ENCODE results near the gene LRRC4B. TPM values are rescaled to one million over a fixed set of nuclear protein-coding genes. Genes with fewer than 3 reads are reported as not detected.

The LRRC4B gene
- total and polyA plus RNA-seq, 2 donors from 2014 or later = 1.2 to 2.6 TPM

DNA sequence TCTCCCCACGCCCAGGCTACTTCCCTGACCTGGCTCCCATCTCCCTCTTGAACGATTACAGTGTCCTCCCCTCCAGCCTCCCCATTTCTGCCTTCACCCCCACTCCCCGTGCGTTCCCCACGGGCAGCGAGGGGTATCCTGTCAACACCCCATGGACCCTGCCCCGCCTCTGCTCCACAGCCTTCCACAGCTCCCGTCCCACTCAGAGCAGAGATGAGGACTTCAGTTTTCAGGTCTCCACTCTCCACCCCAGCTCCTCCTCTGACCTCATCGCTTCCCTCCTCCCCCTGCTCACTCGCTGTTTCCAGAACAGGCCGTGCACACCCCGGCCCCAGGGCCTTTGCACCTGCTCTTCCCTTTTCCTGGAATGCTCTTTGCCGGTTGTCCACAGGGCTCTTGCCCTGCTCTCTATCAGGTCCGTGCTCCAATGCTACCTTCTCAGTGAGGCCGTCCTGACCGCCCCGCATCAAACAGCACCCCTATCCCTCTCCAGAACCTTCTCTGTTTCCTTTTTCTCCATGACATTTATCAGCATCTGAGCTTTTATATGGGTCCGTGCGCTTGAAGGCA is 15.0 kb downstream of the LRRC4B start:
- DNase-seq = peak in 1 of 5 donors; percentile 40

DNA sequence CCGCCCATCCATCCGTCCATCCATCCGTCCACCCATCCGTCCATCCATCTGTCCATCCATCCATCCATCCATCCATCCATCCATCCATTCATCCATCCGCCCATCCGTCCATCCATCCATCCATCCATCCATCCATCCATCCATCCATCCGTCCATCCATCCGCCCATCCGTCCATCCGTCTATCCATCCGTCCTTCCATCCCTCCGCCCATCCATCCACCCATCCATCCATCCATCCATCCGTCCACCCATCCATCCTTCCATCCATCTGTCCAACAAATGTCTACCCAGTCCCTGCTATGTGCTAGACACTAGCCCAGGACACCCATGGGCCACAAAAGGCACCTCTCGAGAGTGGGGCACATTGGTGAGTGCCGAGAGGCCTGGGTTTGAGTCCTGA is 15.7 kb downstream of the LRRC4B start:
- no peaks in the 10 kb centered on the region for H3K9me3 ChIP-seq (ENCODE audit: control insufficient read depth in 2 of 3, insufficient read depth in 1 of 3, low read length in 3 of 3)
- TF ChIP-seq, protein P1, sequence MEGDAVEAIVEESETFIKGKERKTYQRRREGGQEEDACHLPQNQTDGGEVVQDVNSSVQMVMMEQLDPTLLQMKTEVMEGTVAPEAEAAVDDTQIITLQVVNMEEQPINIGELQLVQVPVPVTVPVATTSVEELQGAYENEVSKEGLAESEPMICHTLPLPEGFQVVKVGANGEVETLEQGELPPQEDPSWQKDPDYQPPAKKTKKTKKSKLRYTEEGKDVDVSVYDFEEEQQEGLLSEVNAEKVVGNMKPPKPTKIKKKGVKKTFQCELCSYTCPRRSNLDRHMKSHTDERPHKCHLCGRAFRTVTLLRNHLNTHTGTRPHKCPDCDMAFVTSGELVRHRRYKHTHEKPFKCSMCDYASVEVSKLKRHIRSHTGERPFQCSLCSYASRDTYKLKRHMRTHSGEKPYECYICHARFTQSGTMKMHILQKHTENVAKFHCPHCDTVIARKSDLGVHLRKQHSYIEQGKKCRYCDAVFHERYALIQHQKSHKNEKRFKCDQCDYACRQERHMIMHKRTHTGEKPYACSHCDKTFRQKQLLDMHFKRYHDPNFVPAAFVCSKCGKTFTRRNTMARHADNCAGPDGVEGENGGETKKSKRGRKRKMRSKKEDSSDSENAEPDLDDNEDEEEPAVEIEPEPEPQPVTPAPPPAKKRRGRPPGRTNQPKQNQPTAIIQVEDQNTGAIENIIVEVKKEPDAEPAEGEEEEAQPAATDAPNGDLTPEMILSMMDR (IDR thresholded peaks at IDR 0.05; ENCODE audit: borderline replicate concordance, extremely low read depth, insufficient read depth) = no peak
- peak in 1 of 5 donors; percentile 30 for DNase-seq
- no peak overlapping the region for H3K4me3 ChIP-seq (ENCODE audit: low read length in 3 of 3)
- intact Hi-C loops (cut with DNase I) = no loop called here
- H3K27me3 ChIP-seq (ENCODE audit: control insufficient read depth, insufficient read depth, low read length) = no peaks in the 10 kb centered on the region
- H3K9ac ChIP-seq (ENCODE audit: low read length in 3 of 3) = no peak overlapping the region
- H3K36me3 ChIP-seq (ENCODE audit: control insufficient read depth in 2 of 3, insufficient read depth in 3 of 3, low read length in 3 of 3) = no peaks in the 10 kb centered on the region
- peaks cover 0 to 4% (median 0%) of the 10 kb centered on the region in 3 donors for H3K4me1 ChIP-seq (ENCODE audit: control insufficient read depth in 2 of 3, insufficient read depth in 2 of 3, low read depth in 1 of 3, low read length in 3 of 3)
- no peak for FAIRE-seq
- H3K27ac ChIP-seq (ENCODE audit: low read depth in 2 of 2, low read length in 2 of 2) = no peak overlapping the region

More for the DNA sequence above, 15.0 kb downstream of the LRRC4B start:
- no peak for FAIRE-seq
- H3K9ac ChIP-seq (ENCODE audit: low read length in 3 of 3) = no peak overlapping the region
- no peaks in the 10 kb centered on the region for H3K36me3 ChIP-seq (ENCODE audit: control insufficient read depth in 2 of 3, insufficient read depth in 3 of 3, low read length in 3 of 3)
- no peaks in the 10 kb centered on the region for H3K27me3 ChIP-seq (ENCODE audit: control insufficient read depth, insufficient read depth, low read length)
- no peaks in the 10 kb centered on the region for H3K9me3 ChIP-seq (ENCODE audit: control insufficient read depth in 2 of 3, insufficient read depth in 1 of 3, low read length in 3 of 3)
- no peak overlapping the region for H3K4me3 ChIP-seq (ENCODE audit: low read length in 3 of 3)
- intact Hi-C loops (cut with DNase I) = no loop called here
- TF ChIP-seq, protein P1 (IDR thresholded peaks at IDR 0.05; ENCODE audit: borderline replicate concordance, extremely low read depth, insufficient read depth) = no peak
- peaks cover 0 to 4% (median 0%) of the 10 kb centered on the region in 3 donors for H3K4me1 ChIP-seq (ENCODE audit: control insufficient read depth in 2 of 3, insufficient read depth in 2 of 3, low read depth in 1 of 3, low read length in 3 of 3)
- no peak overlapping the region for H3K27ac ChIP-seq (ENCODE audit: low read depth in 2 of 2, low read length in 2 of 2)

DNA sequence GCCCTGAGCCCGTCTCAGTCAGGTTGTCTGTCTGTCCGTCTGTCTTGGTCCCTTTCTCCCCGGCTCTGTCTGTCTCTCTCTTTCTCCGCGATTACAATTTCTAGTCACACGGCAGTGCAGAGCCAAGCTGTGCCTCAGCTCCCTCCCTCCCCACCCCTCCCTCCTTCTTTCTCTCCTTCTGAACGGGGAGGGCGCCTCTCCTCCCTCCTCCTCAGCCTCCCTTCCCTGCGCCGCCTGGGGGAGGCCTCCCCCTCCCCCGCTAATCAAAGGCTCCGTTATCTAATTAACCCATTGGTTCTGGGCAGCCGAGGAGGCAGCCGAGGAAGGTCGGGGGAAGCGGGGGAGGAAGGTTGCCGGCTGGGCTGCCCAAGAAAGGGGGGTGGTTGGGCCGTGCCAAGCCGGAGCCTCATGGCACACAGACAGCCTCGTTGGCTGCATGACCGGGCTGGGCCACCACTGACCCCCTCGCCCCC is 16.5 kb downstream of the LRRC4B start:
- no peaks in the 10 kb centered on the region for H3K36me3 ChIP-seq (ENCODE audit: control insufficient read depth in 2 of 3, insufficient read depth in 3 of 3, low read length in 3 of 3)
- FAIRE-seq = no peak
- H3K4me1 ChIP-seq (ENCODE audit: control insufficient read depth in 2 of 3, insufficient read depth in 2 of 3, low read depth in 1 of 3, low read length in 3 of 3) = peaks cover 0 to 4% (median 0%) of the 10 kb centered on the region in 3 donors
- H3K9me3 ChIP-seq (ENCODE audit: control insufficient read depth in 2 of 3, insufficient read depth in 1 of 3, low read length in 3 of 3) = no peaks in the 10 kb centered on the region
- H3K9ac ChIP-seq (ENCODE audit: low read length in 3 of 3) = no peak overlapping the region
- no peaks in the 10 kb centered on the region for H3K27me3 ChIP-seq (ENCODE audit: control insufficient read depth, insufficient read depth, low read length)
- no peak overlapping the region for H3K27ac ChIP-seq (ENCODE audit: low read depth in 2 of 2, low read length in 2 of 2)
- peak in 4 of 5 donors; percentile 68 to 86 (median 82) for DNase-seq
- TF ChIP-seq, protein P1 (IDR thresholded peaks at IDR 0.05; ENCODE audit: borderline replicate concordance, extremely low read depth, insufficient read depth) = no peak
- intact Hi-C loops (cut with DNase I) = no loop called here
- H3K4me3 ChIP-seq (ENCODE audit: low read length in 3 of 3) = no peak overlapping the region
